ENCODE data around the gene KAT6B.

Gene KAT6B

DNA sequence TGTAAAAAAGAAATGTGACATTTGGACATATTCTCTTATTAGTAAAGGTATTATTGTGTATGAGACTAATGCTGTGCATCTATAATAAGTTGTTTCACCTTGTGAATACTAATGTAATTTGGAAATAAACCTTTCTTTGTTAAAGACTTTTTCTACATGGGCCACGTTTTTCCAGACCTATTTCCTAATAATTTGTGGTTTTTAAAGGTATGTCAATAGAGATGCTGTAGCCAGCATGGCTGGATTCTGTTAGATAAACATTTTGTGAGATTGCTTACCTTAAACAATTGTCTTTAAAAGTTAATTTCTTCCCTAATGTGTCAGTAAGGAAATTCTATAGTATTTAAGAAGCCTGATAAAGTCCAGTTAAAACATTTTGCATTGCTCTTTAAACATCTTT lies 56.0 kb downstream of the KAT6B start:
- DNase-seq = no peak
- H3K27ac ChIP-seq (ENCODE audit: insufficient read depth in 1 of 2, low read depth in 1 of 2, low read length in 2 of 2, poor library complexity in 1 of 2, severe bottlenecking in 2 of 2) = no peak overlapping the region
- H3K36me3 ChIP-seq (ENCODE audit: control insufficient read depth in 4 of 4, insufficient read depth in 4 of 4, low read length in 3 of 4) = peaks cover 0 to 7% (median 2%) of the 10 kb centered on the region in 4 experiments
- CTCF ChIA-PET = interaction anchor here (1.8 kb wide), 1 partner anchor 28 kb away, joined by 4 read pairs; no protein-coding TSS in a partner anchor
- H3K27me3 ChIP-seq (replicated peaks in 2 of 5; ENCODE audit: control insufficient read depth in 4 of 5, insufficient read depth in 5 of 5, low read length in 4 of 5) = no peaks in the 10 kb centered on the region
- peaks cover 0 to 5% (median 2%) of the 10 kb centered on the region in 4 experiments for H3K4me1 ChIP-seq (ENCODE audit: control extremely low read depth in 1 of 4, control insufficient read depth in 4 of 4, insufficient read depth in 4 of 4, low read length in 3 of 4)
- H3K4me3 ChIP-seq (ENCODE audit: control insufficient read depth in 1 of 7, extremely low read depth in 1 of 7, insufficient read depth in 4 of 7, low read depth in 2 of 7, low read length in 6 of 7) = no peak overlapping the region
- WGBS (ENCODE audit: insufficient coverage) = no CpG with 5 or more reads among the region's 1 CpG
- no peaks in the 10 kb centered on the region for H3K9me3 ChIP-seq (ENCODE audit: control extremely low read depth in 1 of 5, control insufficient read depth in 4 of 5, insufficient read depth in 2 of 5, low read depth in 1 of 5, low read length in 4 of 5)
- POLR2A ChIA-PET = no interaction called here

DNA sequence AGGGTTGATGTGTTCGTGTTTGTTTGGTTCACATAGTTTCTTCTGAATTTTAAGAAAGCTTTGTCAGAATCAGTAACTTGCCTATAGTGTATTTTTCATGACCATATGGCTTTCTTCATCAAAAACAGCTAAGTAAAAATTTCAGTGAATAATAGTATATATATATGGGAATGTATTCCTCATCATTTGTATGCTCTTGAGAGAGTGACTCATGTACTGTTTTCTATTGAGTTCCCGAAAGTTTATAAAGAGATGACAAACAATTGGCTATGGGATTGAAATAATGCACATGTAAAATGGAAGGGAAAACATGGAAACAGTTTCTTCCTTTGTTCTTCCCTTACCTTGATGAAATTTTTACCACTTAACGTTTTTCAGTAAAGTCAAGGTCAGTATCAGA lies 56.4 kb downstream of the KAT6B start:
- H3K9me3 ChIP-seq (ENCODE audit: control extremely low read depth in 1 of 5, control insufficient read depth in 4 of 5, insufficient read depth in 2 of 5, low read depth in 1 of 5, low read length in 4 of 5) = no peaks in the 10 kb centered on the region

DNA sequence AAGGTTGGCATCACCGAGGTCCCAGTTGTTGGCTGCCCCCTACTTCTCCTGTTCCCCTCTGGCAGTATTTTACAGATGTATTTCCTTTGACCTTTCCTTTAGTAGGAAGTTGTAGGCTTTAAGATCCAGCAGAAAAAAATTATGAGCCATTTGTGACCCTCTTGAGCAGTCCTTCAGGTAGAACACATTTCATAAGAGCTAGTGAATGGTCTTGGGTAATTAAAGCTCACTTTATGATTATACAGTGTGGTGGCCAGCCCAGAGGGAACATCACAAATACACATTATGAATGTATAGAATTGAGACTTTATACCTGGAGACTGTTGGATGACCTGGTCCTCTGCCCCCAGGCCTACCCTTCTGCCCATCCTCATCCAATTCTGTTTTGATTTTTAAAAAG lies 57.0 kb downstream of the KAT6B start:
- DNase-seq = no peak
- ChIA-PET POLR2A (no interaction called here), CTCF (interaction anchor here (0.8 to 1.8 kb wide), 4 partner anchors 15 to 71 kb away, joined by 3 to 4 read pairs (median 3); no protein-coding TSS in a partner anchor)
- Histone ChIP-seq H3K36me3 (ENCODE audit: control insufficient read depth in 4 of 4, insufficient read depth in 4 of 4, low read length in 3 of 4) (peaks cover 0 to 7% (median 2%) of the 10 kb centered on the region in 4 experiments), H3K27me3 (replicated peaks in 2 of 5; ENCODE audit: control insufficient read depth in 4 of 5, insufficient read depth in 5 of 5, low read length in 4 of 5) (no peaks in the 10 kb centered on the region), H3K4me3 (ENCODE audit: control insufficient read depth in 1 of 7, extremely low read depth in 1 of 7, insufficient read depth in 4 of 7, low read depth in 2 of 7, low read length in 6 of 7) (no peak overlapping the region), H3K27ac (ENCODE audit: insufficient read depth in 1 of 2, low read depth in 1 of 2, low read length in 2 of 2, poor library complexity in 1 of 2, severe bottlenecking in 2 of 2) (no peak overlapping the region), H3K4me1 (ENCODE audit: control extremely low read depth in 1 of 4, control insufficient read depth in 4 of 4, insufficient read depth in 4 of 4, low read length in 3 of 4) (peaks cover 0 to 10% (median 4%) of the 10 kb centered on the region in 4 experiments), H3K9me3 (ENCODE audit: control extremely low read depth in 1 of 5, control insufficient read depth in 4 of 5, insufficient read depth in 2 of 5, low read depth in 1 of 5, low read length in 4 of 5) (no peaks in the 10 kb centered on the region)
- no CpG with 5 or more reads among the region's 1 CpG for WGBS (ENCODE audit: insufficient coverage)

More for the DNA sequence above, 56.4 kb downstream of the KAT6B start:
- DNase-seq = no peak
- Histone ChIP-seq H3K27me3 (replicated peaks in 2 of 5; ENCODE audit: control insufficient read depth in 4 of 5, insufficient read depth in 5 of 5, low read length in 4 of 5) (no peaks in the 10 kb centered on the region), H3K4me1 (ENCODE audit: control extremely low read depth in 1 of 4, control insufficient read depth in 4 of 4, insufficient read depth in 4 of 4, low read length in 3 of 4) (peaks cover 0 to 9% (median 4%) of the 10 kb centered on the region in 4 experiments), H3K36me3 (ENCODE audit: control insufficient read depth in 4 of 4, insufficient read depth in 4 of 4, low read length in 3 of 4) (peaks cover 0 to 7% (median 2%) of the 10 kb centered on the region in 4 experiments), H3K4me3 (ENCODE audit: control insufficient read depth in 1 of 7, extremely low read depth in 1 of 7, insufficient read depth in 4 of 7, low read depth in 2 of 7, low read length in 6 of 7) (no peak overlapping the region), H3K27ac (ENCODE audit: insufficient read depth in 1 of 2, low read depth in 1 of 2, low read length in 2 of 2, poor library complexity in 1 of 2, severe bottlenecking in 2 of 2) (no peak overlapping the region)
- WGBS (ENCODE audit: insufficient coverage) = 40% methylated on average over 1 of the region's 3 CpGs
- POLR2A ChIA-PET = no interaction called here
- CTCF ChIA-PET = interaction anchor here (1.8 kb wide), 1 partner anchor 28 kb away, joined by 4 read pairs; no protein-coding TSS in a partner anchor

DNA sequence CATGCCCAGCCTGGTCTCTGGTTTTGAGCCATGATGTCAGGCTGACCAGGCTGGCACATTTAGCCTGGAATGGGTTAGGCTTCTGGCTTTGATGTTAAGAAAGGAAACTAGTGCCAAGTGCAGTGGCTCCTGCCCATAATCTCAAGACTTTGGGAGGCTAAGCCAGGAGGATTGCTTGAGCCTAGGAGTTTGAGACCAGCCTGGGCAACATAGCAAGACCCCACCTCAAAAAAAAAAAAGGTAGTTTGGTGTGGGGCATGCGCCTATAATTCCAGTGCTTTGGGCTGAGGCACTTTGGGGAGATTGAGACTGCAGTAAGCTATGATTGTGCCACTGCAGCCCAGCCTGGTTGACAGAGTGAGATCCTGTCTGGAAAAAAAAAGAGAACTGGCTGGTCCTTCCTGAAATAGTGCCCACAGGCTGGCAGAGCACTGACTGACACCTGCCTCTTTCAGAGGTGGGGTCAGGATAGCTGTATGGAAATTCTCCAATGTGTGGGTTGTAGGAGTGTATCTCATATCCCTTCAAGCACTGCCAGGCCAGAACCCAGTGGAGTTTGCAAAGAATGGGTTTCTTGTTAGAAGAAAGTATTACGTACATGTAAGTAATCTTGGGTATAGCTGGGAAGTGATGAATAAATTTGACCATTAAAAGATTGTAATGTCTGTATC lies 61.3 kb downstream of the KAT6B start:
- no peaks in the 10 kb centered on the region for H3K9me3 ChIP-seq (ENCODE audit: control extremely low read depth in 1 of 5, control insufficient read depth in 4 of 5, insufficient read depth in 2 of 5, low read depth in 1 of 5, low read length in 4 of 5)
- no peaks in the 10 kb centered on the region for H3K27me3 ChIP-seq (replicated peaks in 2 of 5; ENCODE audit: control insufficient read depth in 4 of 5, insufficient read depth in 5 of 5, low read length in 4 of 5)
- CTCF ChIA-PET = interaction anchor here (1.8 to 2.6 kb wide), 3 partner anchors 16 to 133 kb away, joined by 6 to 12 read pairs (median 7); no protein-coding TSS in a partner anchor
- H3K4me3 ChIP-seq (ENCODE audit: control insufficient read depth in 1 of 7, extremely low read depth in 1 of 7, insufficient read depth in 4 of 7, low read depth in 2 of 7, low read length in 6 of 7) = no peak overlapping the region
- POLR2A ChIA-PET = no interaction called here
- H3K27ac ChIP-seq (ENCODE audit: insufficient read depth in 1 of 2, low read depth in 1 of 2, low read length in 2 of 2, poor library complexity in 1 of 2, severe bottlenecking in 2 of 2) = no peak overlapping the region
- H3K36me3 ChIP-seq (ENCODE audit: control insufficient read depth in 4 of 4, insufficient read depth in 4 of 4, low read length in 3 of 4) = peaks cover 0 to 4% (median 1%) of the 10 kb centered on the region in 4 experiments
- peaks cover 0 to 21% (median 11%) of the 10 kb centered on the region in 4 experiments for H3K4me1 ChIP-seq (ENCODE audit: control extremely low read depth in 1 of 4, control insufficient read depth in 4 of 4, insufficient read depth in 4 of 4, low read length in 3 of 4)
- WGBS (ENCODE audit: insufficient coverage) = 100% methylated on average over 1 of the region's 2 CpGs
- no peak for DNase-seq

DNA sequence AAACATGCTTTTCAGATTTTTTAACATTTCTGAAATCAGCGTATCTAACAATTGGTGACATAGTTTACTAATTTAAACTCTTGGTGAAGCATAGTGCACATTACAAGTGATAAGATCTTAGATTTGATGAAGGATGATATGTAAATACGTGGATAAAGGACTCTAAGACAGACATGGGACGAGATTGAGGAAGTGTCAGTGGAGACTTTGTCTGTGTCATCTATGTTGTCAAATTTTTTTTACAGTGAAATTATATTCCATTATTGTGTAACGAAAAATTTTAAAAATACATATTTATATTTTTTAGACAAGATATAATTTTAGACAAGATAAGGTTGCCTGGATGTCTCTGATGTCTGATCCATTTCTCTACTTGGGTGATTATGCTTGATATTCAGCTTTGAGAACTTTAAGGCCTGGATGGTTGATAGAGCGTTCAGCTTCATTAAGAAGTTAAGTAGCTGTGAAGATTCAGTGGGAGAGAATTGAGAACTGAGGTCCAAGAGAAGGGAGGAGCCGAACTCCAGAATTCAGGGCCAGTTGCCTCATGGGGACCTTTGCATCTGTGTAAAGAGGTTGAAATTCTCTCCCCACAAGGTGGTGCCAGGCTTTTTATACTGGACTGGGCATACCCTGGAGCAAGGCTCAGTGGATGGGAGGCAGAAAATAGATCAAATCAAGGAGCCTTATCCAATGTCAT lies 62.7 kb downstream of the KAT6B start:
- H3K27me3 ChIP-seq (replicated peaks in 2 of 5; ENCODE audit: control insufficient read depth in 4 of 5, insufficient read depth in 5 of 5, low read length in 4 of 5) = no peaks in the 10 kb centered on the region
- H3K4me3 ChIP-seq (ENCODE audit: control insufficient read depth in 1 of 7, extremely low read depth in 1 of 7, insufficient read depth in 4 of 7, low read depth in 2 of 7, low read length in 6 of 7) = no peak overlapping the region
- 100% methylated on average over 1 of the region's 6 CpGs for WGBS (ENCODE audit: insufficient coverage)
- H3K27ac ChIP-seq (ENCODE audit: insufficient read depth in 1 of 2, low read depth in 1 of 2, low read length in 2 of 2, poor library complexity in 1 of 2, severe bottlenecking in 2 of 2) = no peak overlapping the region
- no peaks in the 10 kb centered on the region for H3K9me3 ChIP-seq (ENCODE audit: control extremely low read depth in 1 of 5, control insufficient read depth in 4 of 5, insufficient read depth in 2 of 5, low read depth in 1 of 5, low read length in 4 of 5)
- ChIA-PET CTCF (interaction anchor here (0.7 to 2.6 kb wide), 13 partner anchors 9 to 135 kb away, joined by 3 to 12 read pairs (median 4); no protein-coding TSS in a partner anchor), POLR2A (no interaction called here)
- peaks cover 0 to 26% (median 8%) of the 10 kb centered on the region in 4 experiments for H3K4me1 ChIP-seq (ENCODE audit: control extremely low read depth in 1 of 4, control insufficient read depth in 4 of 4, insufficient read depth in 4 of 4, low read length in 3 of 4)
- DNase-seq = peak; percentile 25 to 42 (median 35)
- H3K36me3 ChIP-seq (ENCODE audit: control insufficient read depth in 4 of 4, insufficient read depth in 4 of 4, low read length in 3 of 4) = peaks cover 0 to 4% (median 1%) of the 10 kb centered on the region in 4 experiments

DNA sequence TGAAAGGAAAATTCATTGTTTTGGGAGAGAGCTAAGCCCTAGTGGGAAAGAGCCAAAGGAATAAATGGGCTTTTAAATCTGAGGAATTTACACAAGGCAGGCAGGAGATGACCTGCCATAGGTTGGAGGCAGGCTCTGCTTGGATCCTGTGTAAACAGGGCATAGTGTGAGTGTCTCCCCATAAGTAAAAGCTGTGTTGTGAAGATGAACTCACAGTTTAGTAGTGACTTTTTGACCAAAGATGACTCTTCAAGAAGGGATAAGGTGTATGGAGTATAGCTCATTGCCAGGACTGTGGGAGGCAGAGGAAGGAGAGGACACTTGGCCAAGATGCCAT lies 63.2 kb downstream of the KAT6B start:
- DNase-seq = no peak
- Histone ChIP-seq H3K27ac (ENCODE audit: insufficient read depth in 1 of 2, low read depth in 1 of 2, low read length in 2 of 2, poor library complexity in 1 of 2, severe bottlenecking in 2 of 2) (no peak overlapping the region), H3K27me3 (replicated peaks in 2 of 5; ENCODE audit: control insufficient read depth in 4 of 5, insufficient read depth in 5 of 5, low read length in 4 of 5) (no peaks in the 10 kb centered on the region), H3K36me3 (ENCODE audit: control insufficient read depth in 4 of 4, insufficient read depth in 4 of 4, low read length in 3 of 4) (peaks cover 0 to 4% (median 1%) of the 10 kb centered on the region in 4 experiments), H3K4me3 (ENCODE audit: control insufficient read depth in 1 of 7, extremely low read depth in 1 of 7, insufficient read depth in 4 of 7, low read depth in 2 of 7, low read length in 6 of 7) (no peak overlapping the region), H3K4me1 (ENCODE audit: control extremely low read depth in 1 of 4, control insufficient read depth in 4 of 4, insufficient read depth in 4 of 4, low read length in 3 of 4) (peaks cover 0 to 26% (median 8%) of the 10 kb centered on the region in 4 experiments), H3K9me3 (ENCODE audit: control extremely low read depth in 1 of 5, control insufficient read depth in 4 of 5, insufficient read depth in 2 of 5, low read depth in 1 of 5, low read length in 4 of 5) (no peaks in the 10 kb centered on the region)
- ChIA-PET CTCF (interaction anchor here (0.7 to 2.6 kb wide), 13 partner anchors 8 to 135 kb away, joined by 3 to 12 read pairs (median 4); no protein-coding TSS in a partner anchor), POLR2A (no interaction called here)

DNA sequence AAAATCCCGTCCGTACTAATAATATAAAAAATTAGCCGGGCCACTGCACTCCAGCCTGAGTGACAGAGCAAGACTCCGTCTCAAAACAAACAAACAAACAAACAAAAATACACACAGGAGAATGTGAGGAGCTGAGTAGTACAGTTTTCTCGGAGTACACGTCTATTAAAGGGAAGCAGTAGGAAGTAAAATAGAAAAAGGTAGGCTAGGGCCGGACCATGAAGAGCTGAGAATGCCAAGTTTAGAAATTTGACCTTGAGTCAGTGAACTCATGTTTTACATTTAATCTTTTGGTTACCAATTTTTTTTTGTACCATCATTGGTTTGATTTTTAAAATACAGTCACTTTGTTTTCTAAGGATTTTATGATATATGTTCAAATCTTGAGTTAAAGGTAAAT lies 64.1 kb downstream of the KAT6B start:
- POLR2A ChIA-PET = no interaction called here
- Histone ChIP-seq H3K4me1 (ENCODE audit: control extremely low read depth in 1 of 4, control insufficient read depth in 4 of 4, insufficient read depth in 4 of 4, low read length in 3 of 4) (peaks cover 0 to 26% (median 8%) of the 10 kb centered on the region in 4 experiments), H3K36me3 (ENCODE audit: control insufficient read depth in 4 of 4, insufficient read depth in 4 of 4, low read length in 3 of 4) (peaks cover 0 to 4% (median 1%) of the 10 kb centered on the region in 4 experiments), H3K27me3 (replicated peaks in 2 of 5; ENCODE audit: control insufficient read depth in 4 of 5, insufficient read depth in 5 of 5, low read length in 4 of 5) (no peaks in the 10 kb centered on the region), H3K9me3 (ENCODE audit: control extremely low read depth in 1 of 5, control insufficient read depth in 4 of 5, insufficient read depth in 2 of 5, low read depth in 1 of 5, low read length in 4 of 5) (no peaks in the 10 kb centered on the region), H3K27ac (ENCODE audit: insufficient read depth in 1 of 2, low read depth in 1 of 2, low read length in 2 of 2, poor library complexity in 1 of 2, severe bottlenecking in 2 of 2) (no peak overlapping the region), H3K4me3 (ENCODE audit: control insufficient read depth in 1 of 7, extremely low read depth in 1 of 7, insufficient read depth in 4 of 7, low read depth in 2 of 7, low read length in 6 of 7) (no peak overlapping the region)
- no CpG with 5 or more reads among the region's 7 CpGs for WGBS (ENCODE audit: insufficient coverage)
- CTCF ChIA-PET = interaction anchor here (0.9 to 2.6 kb wide), 6 partner anchors 11 to 102 kb away, joined by 3 to 8 read pairs (median 5); no protein-coding TSS in a partner anchor
- no peak for DNase-seq

All from common myeloid progenitor, CD34-positive (primary cell).